Measurements from ENCODE around the gene HSD3B7. TPM values are rescaled to one million over a fixed set of nuclear protein-coding genes. Genes with fewer than 3 reads are reported as not detected.

The HSD3B7 gene
- total and polyA plus RNA-seq, 2 donors (not counting 1 experiment from before 2014, with no cell fraction given) = 0.89 to 1.2 TPM

GRCh38 chr16:30946671-30947540, 38.1 kb upstream of the HSD3B7 start:
- H3K4me3 ChIP-seq (ENCODE audit: control extremely low read depth in 1 of 5, extremely low read depth in 1 of 5, insufficient read depth in 1 of 5, low read depth in 2 of 5, low read length in 4 of 5) = no peak overlapping the region
- peaks cover 18% of the 10 kb centered on the region for H4K20me1 ChIP-seq (ENCODE audit: control insufficient read depth, insufficient read depth, low read length, poor library complexity, severe bottlenecking)
- peaks cover 19 to 37% of the 10 kb centered on the region in 2 donors for H3K4me1 ChIP-seq (ENCODE audit: control insufficient read depth in 2 of 2, insufficient read depth in 2 of 2, low read length in 2 of 2)
- peaks cover 0 to 6% of the 10 kb centered on the region in 2 experiments for H3K36me3 ChIP-seq (replicated peaks in 1 of 2; ENCODE audit: control extremely low read depth in 1 of 2, control insufficient read depth in 1 of 2, extremely low read depth in 1 of 2, insufficient read depth in 2 of 2, low read length in 1 of 2)
- Mint-ChIP-seq H3K9me3 (ENCODE audit: insufficient read depth) (no peaks in the 10 kb centered on the region), H3K4me1 (peaks cover 26% of the 10 kb centered on the region), H3K27me3 (no peaks in the 10 kb centered on the region), H3K4me3 (peak overlapping the region; percentile 53), H3K27ac (peak overlapping the region; percentile 37)
- WGBS (ENCODE audit: insufficient coverage) = 97% methylated on average over 36 of the region's 38 CpGs
- H3K9ac ChIP-seq (ENCODE audit: low read length) = no peak overlapping the region
- H3K79me2 ChIP-seq (ENCODE audit: control insufficient read depth, insufficient read depth, low read length) = peaks cover 25% of the 10 kb centered on the region
- H3K4me2 ChIP-seq (replicated peaks; ENCODE audit: low read depth, low read length, poor library complexity, severe bottlenecking) = no peak overlapping the region
- CTCF ChIA-PET = no interaction called here
- POLR2A ChIA-PET = no interaction called here
- DNase-seq (no peak), ATAC-seq (ENCODE audit: low read depth) (no peak)
- no peaks in the 10 kb centered on the region for H3K27me3 ChIP-seq (replicated peaks in 1 of 4; ENCODE audit: control extremely low read depth in 1 of 4, control insufficient read depth in 3 of 4, insufficient read depth in 4 of 4, low read length in 3 of 4)
- H3K9me3 ChIP-seq (ENCODE audit: control extremely low read depth in 1 of 3, control insufficient read depth in 2 of 3, insufficient read depth in 1 of 3, low read length in 2 of 3) = no peaks in the 10 kb centered on the region
- TF ChIP-seq CTCF (IDR thresholded peaks at IDR 0.05) = no peak
- no peak for TF ChIP-seq EZH2 (IDR thresholded peaks at IDR 0.05; ENCODE audit: borderline replicate concordance, insufficient read depth, low read depth, low read length, poor library complexity, severe bottlenecking)
- no peak overlapping the region for H3K27ac ChIP-seq (ENCODE audit: low read length in 2 of 2)
- intact Hi-C loops (cut with micrococcal nuclease) = loop anchor here (5.0 kb wide), 1 partner anchor 185 kb away; the partner anchor contains the start of genes CFAP119 and RNF40
- no peak overlapping the region for H2AFZ ChIP-seq (ENCODE audit: insufficient read depth, low read depth, low read length, poor library complexity, severe bottlenecking)

GRCh38 chr16:30947541-30947858, 37.5 kb upstream of the HSD3B7 start:
- Histone ChIP-seq H3K4me2 (replicated peaks; ENCODE audit: low read depth, low read length, poor library complexity, severe bottlenecking) (no peak overlapping the region), H4K20me1 (ENCODE audit: control insufficient read depth, insufficient read depth, low read length, poor library complexity, severe bottlenecking) (peaks cover 18% of the 10 kb centered on the region), H3K4me3 (ENCODE audit: control extremely low read depth in 1 of 5, extremely low read depth in 1 of 5, insufficient read depth in 1 of 5, low read depth in 2 of 5, low read length in 4 of 5) (no peak overlapping the region), H3K27ac (ENCODE audit: low read length in 2 of 2) (peak overlapping the region in 1 of 2 donors; percentile 78), H3K79me2 (ENCODE audit: control insufficient read depth, insufficient read depth, low read length) (peaks cover 25% of the 10 kb centered on the region), H3K27me3 (replicated peaks in 1 of 4; ENCODE audit: control extremely low read depth in 1 of 4, control insufficient read depth in 3 of 4, insufficient read depth in 4 of 4, low read length in 3 of 4) (no peaks in the 10 kb centered on the region), H3K9ac (ENCODE audit: low read length) (no peak overlapping the region), H3K36me3 (replicated peaks in 1 of 2; ENCODE audit: control extremely low read depth in 1 of 2, control insufficient read depth in 1 of 2, extremely low read depth in 1 of 2, insufficient read depth in 2 of 2, low read length in 1 of 2) (peaks cover 0 to 6% of the 10 kb centered on the region in 2 experiments), H3K4me1 (ENCODE audit: control insufficient read depth in 2 of 2, insufficient read depth in 2 of 2, low read length in 2 of 2) (peaks cover 14 to 31% of the 10 kb centered on the region in 2 donors), H3K9me3 (ENCODE audit: control extremely low read depth in 1 of 3, control insufficient read depth in 2 of 3, insufficient read depth in 1 of 3, low read length in 2 of 3) (no peaks in the 10 kb centered on the region), H2AFZ (ENCODE audit: insufficient read depth, low read depth, low read length, poor library complexity, severe bottlenecking) (no peak overlapping the region)
- Mint-ChIP-seq H3K4me1 (peaks cover 22% of the 10 kb centered on the region), H3K27me3 (no peaks in the 10 kb centered on the region), H3K27ac (no peak overlapping the region), H3K4me3 (peak overlapping the region; percentile 44), H3K9me3 (ENCODE audit: insufficient read depth) (no peaks in the 10 kb centered on the region)
- intact Hi-C loops (cut with micrococcal nuclease) = loop anchor here (5.0 kb wide), 1 partner anchor 185 kb away; the partner anchor contains the start of genes CFAP119 and RNF40
- TF ChIP-seq CTCF (IDR thresholded peaks at IDR 0.05) (no peak), EZH2 (IDR thresholded peaks at IDR 0.05; ENCODE audit: borderline replicate concordance, insufficient read depth, low read depth, low read length, poor library complexity, severe bottlenecking) (no peak)
- ChIA-PET POLR2A (interaction anchor here (0.6 kb wide), 1 partner anchor 375 kb away, joined by 3 read pairs; no protein-coding TSS in a partner anchor), CTCF (no interaction called here)
- ATAC-seq (ENCODE audit: low read depth) (no peak), DNase-seq (no peak)
- WGBS (ENCODE audit: insufficient coverage) = 100% methylated on average over 1 of the region's 3 CpGs
